Measurements from ENCODE around the gene TMCO6.
"Not testable (repeated sequence)": the region's sequence is repeated elsewhere in the genome, so short reads cannot be mapped to it uniquely, and the experiment has no call there.

The TMCO6 gene

DNA sequence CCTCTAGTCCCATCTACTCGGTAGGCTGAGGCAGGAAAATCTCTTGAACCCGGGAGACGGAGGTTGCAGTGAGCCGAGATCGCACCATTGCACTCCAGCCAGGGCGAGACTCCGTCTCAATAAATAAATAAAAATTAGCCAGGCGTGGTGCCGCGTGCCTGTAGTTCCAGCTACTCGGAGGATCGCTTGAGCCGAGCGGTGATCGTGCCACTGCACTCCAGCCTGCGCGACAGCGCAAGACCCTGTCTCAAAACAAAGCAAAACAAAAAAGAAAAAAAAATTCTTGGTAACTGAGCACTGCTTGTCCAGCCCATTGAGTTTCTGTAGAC lies 24.7 kb downstream of the TMCO6 start:
- H4K20me1 ChIP-seq (ENCODE audit: control insufficient read depth, insufficient read depth, low read depth, low read length) = 0 out of 2 replicates have a peak, but pooled peaks cover 4% of the 10 kb centered on the region
- peaks cover 75% of the 10 kb centered on the region for H3K36me3 ChIP-seq (ENCODE audit: control insufficient read depth, low read length)
- TF ChIP-seq, protein P1, sequence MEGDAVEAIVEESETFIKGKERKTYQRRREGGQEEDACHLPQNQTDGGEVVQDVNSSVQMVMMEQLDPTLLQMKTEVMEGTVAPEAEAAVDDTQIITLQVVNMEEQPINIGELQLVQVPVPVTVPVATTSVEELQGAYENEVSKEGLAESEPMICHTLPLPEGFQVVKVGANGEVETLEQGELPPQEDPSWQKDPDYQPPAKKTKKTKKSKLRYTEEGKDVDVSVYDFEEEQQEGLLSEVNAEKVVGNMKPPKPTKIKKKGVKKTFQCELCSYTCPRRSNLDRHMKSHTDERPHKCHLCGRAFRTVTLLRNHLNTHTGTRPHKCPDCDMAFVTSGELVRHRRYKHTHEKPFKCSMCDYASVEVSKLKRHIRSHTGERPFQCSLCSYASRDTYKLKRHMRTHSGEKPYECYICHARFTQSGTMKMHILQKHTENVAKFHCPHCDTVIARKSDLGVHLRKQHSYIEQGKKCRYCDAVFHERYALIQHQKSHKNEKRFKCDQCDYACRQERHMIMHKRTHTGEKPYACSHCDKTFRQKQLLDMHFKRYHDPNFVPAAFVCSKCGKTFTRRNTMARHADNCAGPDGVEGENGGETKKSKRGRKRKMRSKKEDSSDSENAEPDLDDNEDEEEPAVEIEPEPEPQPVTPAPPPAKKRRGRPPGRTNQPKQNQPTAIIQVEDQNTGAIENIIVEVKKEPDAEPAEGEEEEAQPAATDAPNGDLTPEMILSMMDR (IDR thresholded peaks at IDR 0.05; ENCODE audit: low read depth, low read length, poor library complexity, severe bottlenecking) = no peak
- TF ChIP-seq EZH2phosphoT487 (IDR thresholded peaks at IDR 0.05; ENCODE audit: borderline replicate concordance, low read length) = no peak
- peak overlapping the region; percentile 82 for H3K4me2 ChIP-seq (ENCODE audit: low read length)
- H3K27ac ChIP-seq (ENCODE audit: low read depth, low read length) = peak overlapping the region; percentile 45
- peaks cover 19% of the 10 kb centered on the region for H3K4me1 ChIP-seq (ENCODE audit: control insufficient read depth, low read length)
- no peaks in the 10 kb centered on the region for H3K27me3 ChIP-seq (ENCODE audit: control insufficient read depth, low read length)
- peak overlapping the region; percentile 99 for H3K4me3 ChIP-seq (ENCODE audit: low read length)
- H3K9me2 ChIP-seq (replicated peaks; ENCODE audit: control insufficient read depth, low read length) = no peaks in the 10 kb centered on the region
- H3F3A ChIP-seq (ENCODE audit: control insufficient read depth, insufficient read depth) = peaks cover 8% of the 10 kb centered on the region; the same call in 1 of the 2 replicates
- no peaks in the 10 kb centered on the region for H3K9me3 ChIP-seq (ENCODE audit: control insufficient read depth, insufficient read depth, low read length)
- H3K79me2 ChIP-seq (ENCODE audit: control insufficient read depth, low read length) = peaks cover 42% of the 10 kb centered on the region

DNA sequence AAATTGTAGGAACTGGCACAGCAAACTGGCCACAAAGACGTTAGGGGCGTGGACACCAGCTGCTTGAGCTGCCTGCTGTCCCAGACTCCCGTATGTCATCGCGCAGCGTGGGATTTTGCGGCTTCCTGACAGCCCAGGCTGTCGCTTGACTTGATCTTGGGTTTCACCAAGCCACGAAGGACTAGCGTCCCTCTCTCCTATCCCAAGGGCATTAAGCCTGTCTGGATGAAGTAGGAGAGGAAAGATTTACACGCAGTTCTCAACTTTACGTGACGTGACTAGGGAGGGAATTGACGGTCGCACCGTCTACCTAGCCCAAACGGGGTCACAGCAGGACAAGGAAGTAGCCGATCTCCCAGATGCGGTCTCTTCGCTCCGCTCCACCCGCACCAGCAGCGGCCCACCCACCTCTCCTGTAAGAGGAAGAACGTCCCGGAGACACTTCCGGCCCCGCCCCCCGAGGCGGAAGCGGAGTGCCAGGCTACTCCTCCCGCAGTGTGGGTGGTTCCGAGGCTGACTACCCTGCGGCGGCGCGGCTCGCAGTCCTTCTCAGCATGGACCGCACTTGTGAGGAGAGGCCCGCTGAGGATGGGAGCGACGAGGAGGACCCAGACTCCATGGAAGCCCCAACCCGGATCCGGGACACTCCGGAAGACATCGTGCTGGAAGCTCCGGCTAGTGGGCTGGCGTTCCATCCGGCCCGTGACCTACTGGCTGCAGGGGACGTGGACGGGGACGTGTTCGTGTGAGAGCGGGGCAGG lies 25.3 kb downstream of the TMCO6 start, which contains the start of gene WDR55:
Gene WDR55, plus strand, starts transcription at position 546 of the 761 bp plus-strand sequence. Its CDS starts 9 bp downstream, at position 555.
- Histone ChIP-seq H3K4me3 (ENCODE audit: low read length) (peak within 1 kb of the TSS; percentile 99), H3K27ac (ENCODE audit: low read depth, low read length) (peak within 1 kb of the TSS; percentile 45), H3K4me2 (ENCODE audit: low read length) (peak within 1 kb of the TSS; percentile 82), H3K4me1 (ENCODE audit: control insufficient read depth, low read length) (peaks cover 19% of the 10 kb centered on the region), H3F3A (ENCODE audit: control insufficient read depth, insufficient read depth) (peaks cover 8% of the 10 kb centered on the region; the same call in 1 of the 2 replicates), H3K36me3 (ENCODE audit: control insufficient read depth, low read length) (peaks cover 75% of the 10 kb centered on the region), H3K9me2 (replicated peaks; ENCODE audit: control insufficient read depth, low read length) (no peaks in the 10 kb centered on the region), H4K20me1 (ENCODE audit: control insufficient read depth, insufficient read depth, low read depth, low read length) (0 out of 2 replicates have a peak, but pooled peaks cover 4% of the 10 kb centered on the region), H3K9me3 (ENCODE audit: control insufficient read depth, insufficient read depth, low read length) (no peaks in the 10 kb centered on the region), H3K27me3 (ENCODE audit: control insufficient read depth, low read length) (no peaks in the 10 kb centered on the region), H3K79me2 (ENCODE audit: control insufficient read depth, low read length) (peaks cover 48% of the 10 kb centered on the region)
- TF ChIP-seq, protein P1 (IDR thresholded peaks at IDR 0.05; ENCODE audit: low read depth, low read length, poor library complexity, severe bottlenecking) = no peak
- TF ChIP-seq EZH2phosphoT487 (IDR thresholded peaks at IDR 0.05; ENCODE audit: borderline replicate concordance, low read length) = no peak

DNA sequence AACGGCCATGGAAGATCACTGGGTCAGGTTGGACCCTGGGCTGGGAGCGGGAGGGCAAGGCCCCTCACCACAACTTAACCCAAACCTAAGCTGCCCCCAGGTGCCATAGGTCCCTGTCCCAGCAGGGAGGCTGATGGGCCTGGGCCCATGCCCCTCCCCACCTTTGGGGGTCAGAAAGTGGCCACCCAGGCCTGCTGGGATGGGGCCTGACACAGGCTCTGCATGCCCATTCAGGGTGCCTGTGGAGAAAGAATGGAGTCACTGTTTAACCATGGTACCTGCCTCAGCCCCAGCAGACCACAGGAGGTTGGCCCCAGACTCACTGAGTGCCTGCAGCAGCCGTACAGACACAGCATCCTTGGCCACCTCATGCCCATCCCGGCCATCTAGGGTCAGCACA lies 31.8 kb downstream of the TMCO6 start:
- not testable (repeated sequence) for H3K9me3 ChIP-seq (ENCODE audit: control insufficient read depth, insufficient read depth, low read length); H3K4me2 ChIP-seq (ENCODE audit: low read length); H3K27ac ChIP-seq (ENCODE audit: low read depth, low read length); H4K20me1 ChIP-seq (ENCODE audit: control insufficient read depth, insufficient read depth, low read depth, low read length); H3K4me3 ChIP-seq (ENCODE audit: low read length); H3K27me3 ChIP-seq (ENCODE audit: control insufficient read depth, low read length); H3K9me2 ChIP-seq (replicated peaks; ENCODE audit: control insufficient read depth, low read length); H3K4me1 ChIP-seq (ENCODE audit: control insufficient read depth, low read length)
- Histone ChIP-seq H3K79me2 (ENCODE audit: control insufficient read depth, low read length) (peaks cover 34% of the 10 kb centered on the region), H3F3A (ENCODE audit: control insufficient read depth, insufficient read depth) (peaks cover 10% of the 10 kb centered on the region), H3K36me3 (ENCODE audit: control insufficient read depth, low read length) (peaks cover 91% of the 10 kb centered on the region)

DNA sequence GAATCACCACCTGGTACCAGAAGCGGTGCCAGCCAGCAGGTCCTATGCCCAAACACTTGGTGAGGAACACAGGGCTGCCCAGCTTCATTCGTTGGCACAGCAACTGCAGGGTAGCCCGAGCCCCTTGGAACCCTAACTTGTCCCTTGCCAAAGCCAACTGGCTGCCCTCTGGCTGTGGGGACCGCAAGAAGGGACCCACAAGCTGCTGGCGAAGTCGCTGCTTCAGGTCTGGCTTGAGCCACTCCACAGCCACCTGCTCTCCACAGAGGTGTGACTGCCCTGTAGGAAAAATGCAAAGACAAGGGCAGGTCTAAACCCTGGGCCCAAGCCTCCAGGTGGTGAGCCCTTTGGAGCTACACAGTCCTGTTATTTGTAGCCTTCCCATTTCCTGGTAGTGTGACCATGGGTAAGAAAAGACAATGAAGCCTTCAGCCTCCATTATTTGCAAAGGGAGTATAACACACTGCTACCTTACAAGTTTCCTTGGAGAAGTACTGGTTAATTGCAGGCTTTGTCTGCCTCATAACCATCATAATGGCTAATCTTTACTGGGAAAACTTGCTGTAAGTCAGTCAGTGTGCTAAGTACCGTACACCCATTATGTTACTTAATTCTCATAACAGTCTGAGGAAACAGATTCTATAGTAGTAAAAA lies 32.3 kb downstream of the TMCO6 start:
- Histone ChIP-seq H3K4me2 (ENCODE audit: low read length) (no peak overlapping the region), H3K9me3 (ENCODE audit: control insufficient read depth, insufficient read depth, low read length) (no peaks in the 10 kb centered on the region), H3F3A (ENCODE audit: control insufficient read depth, insufficient read depth) (peaks cover 10% of the 10 kb centered on the region), H3K4me1 (ENCODE audit: control insufficient read depth, low read length) (0 out of 2 replicates have a peak, but pooled peaks cover 1% of the 10 kb centered on the region), H4K20me1 (ENCODE audit: control insufficient read depth, insufficient read depth, low read depth, low read length) (no peaks in the 10 kb centered on the region), H3K9me2 (replicated peaks; ENCODE audit: control insufficient read depth, low read length) (no peaks in the 10 kb centered on the region), H3K79me2 (ENCODE audit: control insufficient read depth, low read length) (peaks cover 29% of the 10 kb centered on the region), H3K27ac (ENCODE audit: low read depth, low read length) (no peak overlapping the region), H3K27me3 (ENCODE audit: control insufficient read depth, low read length) (no peaks in the 10 kb centered on the region), H3K36me3 (ENCODE audit: control insufficient read depth, low read length) (peaks cover 94% of the 10 kb centered on the region), H3K4me3 (ENCODE audit: low read length) (no peak overlapping the region)
- TF ChIP-seq, protein P1 (IDR thresholded peaks at IDR 0.05; ENCODE audit: low read depth, low read length, poor library complexity, severe bottlenecking) = no peak
- TF ChIP-seq EZH2phosphoT487 (IDR thresholded peaks at IDR 0.05; ENCODE audit: borderline replicate concordance, low read length) = no peak
